ENCODE measurements around the gene SPP1. TPM values are rescaled to one million over a fixed set of nuclear protein-coding genes. Genes with fewer than 3 reads are reported as not detected.
"Not testable (repeated sequence)": the region's sequence is repeated elsewhere in the genome, so short reads cannot be mapped to it uniquely, and the experiment has no call there.

SPP1 gene
- polyA plus RNA-seq, 1 donor, result 65.6 TPM

- H3K36me3 ChIP-seq (ENCODE audit: control insufficient read depth, insufficient read depth, low read length), result no peaks in the 10 kb centered on the region
- peak in 1 of 2 donors; percentile 26 for DNase-seq
- no peak overlapping the region for H3K27ac ChIP-seq (ENCODE audit: low read length)
- WGBS (ENCODE audit: insufficient coverage, low lambda C conversion rate), result no CpG with 5 or more reads among the region's 1 CpG
- H3K4me1 ChIP-seq (ENCODE audit: control insufficient read depth, insufficient read depth, low read length), result no peaks in the 10 kb centered on the region
- no peaks in the 10 kb centered on the region for H3K27me3 ChIP-seq (ENCODE audit: control insufficient read depth, insufficient read depth, low read length)
- H3K9me3 ChIP-seq (ENCODE audit: control insufficient read depth, low read depth, low read length), result peaks cover 6% of the 10 kb centered on the region
- no peak overlapping the region for H3K4me3 ChIP-seq (ENCODE audit: low read length)
Observed at GRCh38 chr4:87985097-87985886, 9.8 kb downstream of the SPP1 start.

- no peak for DNase-seq
- no peak overlapping the region for H3K4me3 ChIP-seq (ENCODE audit: low read length)
- WGBS (ENCODE audit: insufficient coverage, low lambda C conversion rate), result no CpG with 5 or more reads among the region's 4 CpGs
Observed at GRCh38 chr4:87985887-87986200, 10.3 kb downstream of the SPP1 start.

GRCh38 chr4:87986508-87986907, 11.0 kb downstream of the SPP1 start:
- DNase-seq, result no peak

More at GRCh38 chr4:87985887-87986200, 10.3 kb downstream of the SPP1 start:
- no peak overlapping the region for H3K27ac ChIP-seq (ENCODE audit: low read length)
- no peaks in the 10 kb centered on the region for H3K27me3 ChIP-seq (ENCODE audit: control insufficient read depth, insufficient read depth, low read length)
- no peaks in the 10 kb centered on the region for H3K36me3 ChIP-seq (ENCODE audit: control insufficient read depth, insufficient read depth, low read length)
- H3K4me1 ChIP-seq (ENCODE audit: control insufficient read depth, insufficient read depth, low read length), result no peaks in the 10 kb centered on the region
- H3K9me3 ChIP-seq (ENCODE audit: control insufficient read depth, low read depth, low read length), result peaks cover 6% of the 10 kb centered on the region

GRCh38 chr4:87989765-87990164, 14.3 kb downstream of the SPP1 start:
- Histone ChIP-seq H3K27ac (ENCODE audit: low read length) (no peak overlapping the region), H3K36me3 (ENCODE audit: control insufficient read depth, insufficient read depth, low read length) (no peaks in the 10 kb centered on the region), H3K27me3 (ENCODE audit: control insufficient read depth, insufficient read depth, low read length) (no peaks in the 10 kb centered on the region), H3K4me3 (ENCODE audit: low read length) (no peak overlapping the region), H3K4me1 (ENCODE audit: control insufficient read depth, insufficient read depth, low read length) (no peaks in the 10 kb centered on the region), H3K9me3 (ENCODE audit: control insufficient read depth, low read depth, low read length) (no peaks in the 10 kb centered on the region)
- no peak for DNase-seq
- no CpG with 5 or more reads among the region's 4 CpGs for whole genome bisulfite sequencing (ENCODE audit: insufficient coverage, low lambda C conversion rate)

More at GRCh38 chr4:87986508-87986907, 11.0 kb downstream of the SPP1 start:
- Histone ChIP-seq H3K36me3 (ENCODE audit: control insufficient read depth, insufficient read depth, low read length) (no peaks in the 10 kb centered on the region), H3K9me3 (ENCODE audit: control insufficient read depth, low read depth, low read length) (peaks cover 6% of the 10 kb centered on the region), H3K4me1 (ENCODE audit: control insufficient read depth, insufficient read depth, low read length) (no peaks in the 10 kb centered on the region), H3K27me3 (ENCODE audit: control insufficient read depth, insufficient read depth, low read length) (no peaks in the 10 kb centered on the region), H3K27ac (ENCODE audit: low read length) (no peak overlapping the region), H3K4me3 (ENCODE audit: low read length) (no peak overlapping the region)
- WGBS (ENCODE audit: insufficient coverage, low lambda C conversion rate), result no CpG with 5 or more reads among the region's 9 CpGs

DNA sequence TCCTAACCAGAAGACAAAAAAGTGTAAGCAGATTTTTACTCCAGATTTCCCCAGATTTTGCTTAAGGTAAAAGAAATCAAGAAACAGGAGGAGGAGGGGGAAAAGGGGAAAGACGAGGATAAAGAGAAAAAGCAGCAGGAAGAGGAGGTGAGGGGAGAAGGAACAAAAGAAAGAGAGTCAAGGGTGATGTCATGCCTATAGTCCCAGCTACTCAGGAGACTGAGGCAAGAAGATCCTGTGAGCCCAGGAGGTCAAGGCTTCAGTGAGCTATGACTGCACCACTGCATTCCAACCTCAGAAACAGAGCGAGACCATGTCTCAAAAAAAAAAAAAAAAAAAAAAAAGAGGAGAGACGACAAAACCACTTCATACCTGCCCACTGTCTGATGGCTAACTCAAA, 19.9 kb downstream of the SPP1 start:
- no peak overlapping the region for H3K27ac ChIP-seq (ENCODE audit: low read length)
- no peaks in the 10 kb centered on the region for H3K9me3 ChIP-seq (ENCODE audit: control insufficient read depth, low read depth, low read length)
- no peak for DNase-seq
- 63% methylated on average over 1 of the region's 3 CpGs for WGBS (ENCODE audit: insufficient coverage, low lambda C conversion rate)
- no peak overlapping the region for H3K4me3 ChIP-seq (ENCODE audit: low read length)
- no peaks in the 10 kb centered on the region for H3K4me1 ChIP-seq (ENCODE audit: control insufficient read depth, insufficient read depth, low read length)
- no peaks in the 10 kb centered on the region for H3K36me3 ChIP-seq (ENCODE audit: control insufficient read depth, insufficient read depth, low read length)
- peaks cover 3% of the 10 kb centered on the region for H3K27me3 ChIP-seq (ENCODE audit: control insufficient read depth, insufficient read depth, low read length)

- H3K36me3 ChIP-seq (ENCODE audit: control insufficient read depth, insufficient read depth, low read length); DNase-seq; H3K9me3 ChIP-seq (ENCODE audit: control insufficient read depth, low read depth, low read length); H3K4me3 ChIP-seq (ENCODE audit: low read length); H3K27me3 ChIP-seq (ENCODE audit: control insufficient read depth, insufficient read depth, low read length); H3K27ac ChIP-seq (ENCODE audit: low read length); H3K4me1 ChIP-seq (ENCODE audit: control insufficient read depth, insufficient read depth, low read length): not testable (repeated sequence)
- WGBS (ENCODE audit: insufficient coverage, low lambda C conversion rate), result no CpG with 5 or more reads among the region's 2 CpGs
Observed at GRCh38 chr4:87999191-87999691, 23.7 kb downstream of the SPP1 start.

GRCh38 chr4:88001871-88002270, 26.4 kb downstream of the SPP1 start:
- Histone ChIP-seq H3K9me3 (ENCODE audit: control insufficient read depth, low read depth, low read length) (no peaks in the 10 kb centered on the region), H3K36me3 (ENCODE audit: control insufficient read depth, insufficient read depth, low read length) (no peaks in the 10 kb centered on the region), H3K4me1 (ENCODE audit: control insufficient read depth, insufficient read depth, low read length) (peaks cover 1% of the 10 kb centered on the region), H3K4me3 (ENCODE audit: low read length) (no peak overlapping the region), H3K27ac (ENCODE audit: low read length) (no peak overlapping the region), H3K27me3 (ENCODE audit: control insufficient read depth, insufficient read depth, low read length) (peaks cover 12% of the 10 kb centered on the region)
- DNase-seq, result no peak
- no CpG with 5 or more reads among the region's 3 CpGs for WGBS (ENCODE audit: insufficient coverage, low lambda C conversion rate)

DNA sequence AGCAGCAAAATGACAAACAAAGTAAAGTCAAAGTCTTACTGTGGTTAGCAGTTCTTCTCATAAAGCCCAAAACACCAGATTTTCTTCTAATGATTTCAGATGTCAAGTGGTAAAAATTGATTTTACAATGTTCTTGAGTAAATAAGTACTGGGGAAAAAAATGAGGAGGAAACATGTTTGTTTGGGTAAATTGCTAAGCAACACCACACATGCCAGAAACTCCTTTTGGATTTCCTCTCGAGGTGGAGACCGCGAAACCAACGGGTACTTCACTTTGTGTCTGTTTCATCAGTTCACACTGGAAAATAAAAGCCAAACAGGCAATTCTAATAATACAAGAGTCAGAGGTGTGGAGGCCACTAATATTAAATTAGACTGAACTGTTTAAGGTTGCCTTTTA, 27.3 kb downstream of the SPP1 start:
- H3K9me3 ChIP-seq (ENCODE audit: control insufficient read depth, low read depth, low read length), result no peaks in the 10 kb centered on the region
- H3K27me3 ChIP-seq (ENCODE audit: control insufficient read depth, insufficient read depth, low read length), result peaks cover 10% of the 10 kb centered on the region
- no peak overlapping the region for H3K4me3 ChIP-seq (ENCODE audit: low read length)
- no peak overlapping the region for H3K27ac ChIP-seq (ENCODE audit: low read length)
- 40% methylated on average over 1 of the region's 4 CpGs for whole genome bisulfite sequencing (ENCODE audit: insufficient coverage, low lambda C conversion rate)
- DNase-seq, result no peak
- no peaks in the 10 kb centered on the region for H3K36me3 ChIP-seq (ENCODE audit: control insufficient read depth, insufficient read depth, low read length)
- peaks cover 5% of the 10 kb centered on the region for H3K4me1 ChIP-seq (ENCODE audit: control insufficient read depth, insufficient read depth, low read length)

GRCh38 chr4:88003261-88003660, 27.7 kb downstream of the SPP1 start:
- H3K36me3 ChIP-seq (ENCODE audit: control insufficient read depth, insufficient read depth, low read length), result no peaks in the 10 kb centered on the region
- H3K27ac ChIP-seq (ENCODE audit: low read length), result no peak overlapping the region
- H3K4me1 ChIP-seq (ENCODE audit: control insufficient read depth, insufficient read depth, low read length), result peaks cover 5% of the 10 kb centered on the region
- no peak for DNase-seq
- WGBS (ENCODE audit: insufficient coverage, low lambda C conversion rate), result 60% methylated on average over 1 of the region's 3 CpGs
- H3K9me3 ChIP-seq (ENCODE audit: control insufficient read depth, low read depth, low read length), result no peaks in the 10 kb centered on the region
- peaks cover 10% of the 10 kb centered on the region for H3K27me3 ChIP-seq (ENCODE audit: control insufficient read depth, insufficient read depth, low read length)
- H3K4me3 ChIP-seq (ENCODE audit: low read length), result no peak overlapping the region

DNA sequence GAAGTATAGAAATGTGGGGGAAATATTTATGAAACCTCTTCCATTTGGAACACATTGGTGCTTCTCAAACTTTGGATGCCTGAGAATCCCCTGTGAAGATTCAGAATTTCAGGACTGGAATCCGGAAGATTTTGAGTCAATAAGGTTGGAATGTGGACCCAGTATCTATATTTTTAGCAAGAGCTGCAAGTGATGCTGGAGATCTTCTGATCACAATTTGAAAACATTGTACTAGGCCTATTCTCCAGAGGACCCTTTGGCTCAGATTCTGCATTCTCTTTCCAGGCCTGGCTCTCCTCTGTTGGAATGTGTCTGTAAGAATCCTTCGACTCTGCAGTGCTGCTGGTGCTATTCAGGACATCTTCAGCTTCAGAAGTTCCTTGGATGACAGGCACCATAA, 29.6 kb downstream of the SPP1 start:
- Histone ChIP-seq H3K4me3 (ENCODE audit: low read length) (no peak overlapping the region), H3K4me1 (ENCODE audit: control insufficient read depth, insufficient read depth, low read length) (peaks cover 10% of the 10 kb centered on the region), H3K9me3 (ENCODE audit: control insufficient read depth, low read depth, low read length) (no peaks in the 10 kb centered on the region), H3K36me3 (ENCODE audit: control insufficient read depth, insufficient read depth, low read length) (no peaks in the 10 kb centered on the region), H3K27ac (ENCODE audit: low read length) (no peak overlapping the region), H3K27me3 (ENCODE audit: control insufficient read depth, insufficient read depth, low read length) (peaks cover 10% of the 10 kb centered on the region)
- no CpG with 5 or more reads among the region's 2 CpGs for WGBS (ENCODE audit: insufficient coverage, low lambda C conversion rate)
- no peak for DNase-seq

DNA sequence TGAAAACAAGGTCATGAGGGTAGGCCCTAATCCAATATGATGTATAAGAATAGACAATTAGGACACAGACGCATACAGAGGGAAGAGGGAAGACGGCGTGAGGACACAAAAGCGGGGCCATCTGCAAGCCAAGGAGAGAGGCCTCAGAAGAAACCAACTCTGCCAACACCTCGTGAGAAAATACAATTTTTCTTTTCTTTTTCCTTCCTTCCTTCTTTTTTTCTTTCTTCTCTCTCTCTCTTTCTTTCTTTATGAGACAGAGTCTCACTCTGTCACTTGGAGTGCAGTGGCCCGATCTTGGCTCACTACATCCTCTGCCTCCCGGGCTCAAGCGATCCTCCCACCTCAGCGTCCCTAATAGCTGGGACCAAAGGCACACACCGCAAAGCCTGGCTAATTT, 30.4 kb downstream of the SPP1 start:
- Histone ChIP-seq H3K9me3 (ENCODE audit: control insufficient read depth, low read depth, low read length) (no peaks in the 10 kb centered on the region), H3K27me3 (ENCODE audit: control insufficient read depth, insufficient read depth, low read length) (peaks cover 10% of the 10 kb centered on the region), H3K4me1 (ENCODE audit: control insufficient read depth, insufficient read depth, low read length) (peaks cover 10% of the 10 kb centered on the region), H3K4me3 (ENCODE audit: low read length) (no peak overlapping the region), H3K36me3 (ENCODE audit: control insufficient read depth, insufficient read depth, low read length) (no peaks in the 10 kb centered on the region), H3K27ac (ENCODE audit: low read length) (no peak overlapping the region)
- no peak for DNase-seq
- 100% methylated on average over 1 of the region's 10 CpGs for WGBS (ENCODE audit: insufficient coverage, low lambda C conversion rate)

All from large intestine (tissue), 3 donors.